Activated CD4-positive, alpha-beta T cell treated with anti-CD3 and anti-CD28 coated beads, Interleukin-2, amount 10 ng/mL, durations not matched to agents 7 days and 5 days (primary cell): Measurements from ENCODE around the gene CRHR1. TPM values are rescaled to one million over a fixed set of nuclear protein-coding genes. Genes with fewer than 3 reads are reported as not detected.

Experiments
- CTCF ChIA-PET: fragments of 350-600 bp; sonication (Branson Sonifier 250); formaldehyde crosslinking; loops from one replicate; lab custom pipeline; 2021; ENCODE audit warnings: antibody characterized with exemption; lab: Charles Lee
- POLR2A ChIA-PET: fragments of 350-600 bp; sonication (Branson Sonifier 250); formaldehyde crosslinking; loops from one replicate; lab custom pipeline; 2021; ENCODE audit warnings: antibody characterized with exemption; lab: Charles Lee
- DNase-seq: peaks from one replicate; pipeline ENCODE4 v3.0.0-alpha.2; 2020
- H3K27ac Mint-ChIP-seq: one replicate; pipeline ENCODE4 v1.8.0; 2021; ENCODE audit warnings: mild to moderate bottlenecking, moderate library complexity, mixed read lengths
- H3K27me3 Mint-ChIP-seq: one replicate; pipeline ENCODE4 v1.8.0; 2021; ENCODE audit warnings: mixed read lengths
- H3K36me3 Mint-ChIP-seq: one replicate; pipeline ENCODE4 v1.8.0; 2021; ENCODE audit warnings: low read depth, mixed read lengths
- H3K4me1 Mint-ChIP-seq: one replicate; pipeline ENCODE4 v1.8.0; 2021; ENCODE audit warnings: mixed read lengths
- H3K4me3 Mint-ChIP-seq: one replicate; pipeline ENCODE4 v1.8.0; 2021; ENCODE audit warnings: mild to moderate bottlenecking, moderate library complexity, mixed read lengths
- H3K9me3 Mint-ChIP-seq: one replicate; pipeline ENCODE4 v1.8.0; 2021; ENCODE audit warnings: mixed read lengths
- total RNA-seq, 2 experiments: library from RNA; stranded (reverse); gene quantifications; one replicate each; pipeline ENCODE4 v1.2.3, GENCODE V29; 2021

Gene CRHR1
- total RNA-seq, 2 experiments from 2014 or later: not detected

DNA sequence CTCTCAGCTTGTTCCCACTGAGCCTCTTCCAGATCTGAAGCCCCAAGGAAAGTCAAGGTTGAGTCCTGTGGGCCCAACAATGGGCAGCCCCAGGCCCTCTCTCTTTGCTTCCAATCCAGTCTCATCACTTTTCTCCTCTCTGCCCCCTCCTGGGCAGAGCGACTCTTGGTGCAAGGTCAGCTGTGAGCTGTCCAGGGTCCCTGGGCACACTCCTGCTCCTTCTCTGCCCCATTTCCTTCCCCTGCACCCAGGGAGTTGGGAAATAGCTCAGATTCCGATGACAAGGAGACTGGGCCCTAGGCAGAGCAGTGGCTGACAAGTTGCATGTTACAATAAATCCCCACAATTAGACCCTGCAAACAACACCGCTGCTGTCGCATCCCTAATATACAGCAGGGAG lies 16.1 kb upstream of the CRHR1 start:
- ChIA-PET CTCF (no interaction called here), POLR2A (no interaction called here)
- no peaks in the 10 kb centered on the region for H3K9me3 Mint-ChIP-seq
- H3K27me3 Mint-ChIP-seq: peaks cover 24% of the 10 kb centered on the region
- no peaks in the 10 kb centered on the region for H3K4me1 Mint-ChIP-seq
- no peaks in the 10 kb centered on the region for H3K36me3 Mint-ChIP-seq
- DNase-seq: no peak
- H3K27ac Mint-ChIP-seq: no peak overlapping the region
- H3K4me3 Mint-ChIP-seq: no peak overlapping the region

DNA sequence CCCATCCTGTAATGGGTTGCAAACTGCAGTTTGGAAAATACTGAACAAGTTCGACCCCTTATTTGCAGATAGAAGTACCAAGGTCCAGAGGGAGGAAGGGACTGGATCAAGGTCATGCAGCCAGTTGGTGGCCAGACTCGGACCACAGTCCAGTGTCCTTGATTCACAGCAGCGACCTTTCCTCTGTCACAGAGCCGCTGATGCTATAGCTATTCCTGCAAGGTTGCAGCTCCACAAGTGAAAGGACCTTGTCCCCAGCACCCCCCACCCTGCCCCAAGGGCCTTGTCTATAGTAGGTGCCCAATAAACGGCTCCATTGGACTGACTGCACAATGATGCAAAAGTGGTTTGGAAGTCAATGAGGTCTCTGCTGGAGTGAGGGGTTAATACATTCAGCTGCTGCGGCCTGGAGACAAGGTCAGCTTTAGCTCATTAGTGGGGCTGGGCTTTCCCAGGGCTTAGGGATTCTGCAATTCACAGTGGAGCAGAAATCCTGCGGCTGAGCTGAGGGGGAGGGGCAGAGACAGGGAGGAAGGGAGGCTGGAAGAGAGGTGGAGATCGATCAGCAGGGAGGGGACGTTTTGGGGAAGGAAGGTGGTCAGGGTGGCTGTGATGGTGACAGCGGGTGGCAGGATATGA lies 13.4 kb upstream of the CRHR1 start:
- no peak overlapping the region for H3K27ac Mint-ChIP-seq
- no peaks in the 10 kb centered on the region for H3K9me3 Mint-ChIP-seq
- H3K4me3 Mint-ChIP-seq: no peak overlapping the region
- H3K27me3 Mint-ChIP-seq: peaks cover 27% of the 10 kb centered on the region
- no peaks in the 10 kb centered on the region for H3K4me1 Mint-ChIP-seq
- DNase-seq: no peak
- CTCF ChIA-PET: no interaction called here
- POLR2A ChIA-PET: no interaction called here
- no peaks in the 10 kb centered on the region for H3K36me3 Mint-ChIP-seq

DNA sequence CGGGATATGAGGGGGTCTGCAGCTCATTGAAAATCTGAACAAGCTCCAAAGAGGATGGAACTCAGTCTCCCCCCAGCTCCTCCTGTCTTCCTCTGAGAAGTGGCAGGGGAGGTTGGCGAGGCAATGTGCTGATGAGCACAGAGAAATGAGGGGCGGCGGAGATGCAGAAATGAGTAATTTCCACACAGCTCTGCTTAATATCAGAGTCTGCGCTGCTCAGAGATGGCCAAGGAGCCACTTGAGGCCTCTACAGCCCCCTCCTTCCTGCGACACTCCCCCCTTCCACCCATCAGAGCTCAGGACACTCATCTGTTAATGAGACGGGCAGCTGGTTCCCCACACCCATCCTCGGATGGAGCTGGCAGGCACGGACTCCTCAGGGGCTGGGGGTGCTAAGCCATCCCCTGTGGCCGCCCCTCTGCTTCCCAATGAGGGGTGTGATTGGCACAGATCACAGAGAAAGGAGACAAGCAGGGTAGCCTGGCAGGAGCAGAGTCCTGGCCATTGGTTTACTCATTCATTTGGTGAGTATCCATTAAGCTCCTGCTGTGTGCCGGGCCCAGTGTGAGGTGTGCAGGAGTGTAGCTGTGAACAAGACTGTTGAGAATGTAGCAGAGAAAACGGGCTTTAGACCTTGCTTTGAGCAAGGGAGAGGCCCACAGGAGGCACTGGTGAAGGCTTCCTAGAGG lies 12.7 kb upstream of the CRHR1 start:
- no peaks in the 10 kb centered on the region for H3K4me1 Mint-ChIP-seq
- no peaks in the 10 kb centered on the region for H3K9me3 Mint-ChIP-seq
- DNase-seq: no peak
- peak overlapping the region; percentile 25 for H3K27ac Mint-ChIP-seq
- no peaks in the 10 kb centered on the region for H3K36me3 Mint-ChIP-seq
- H3K27me3 Mint-ChIP-seq: peaks cover 29% of the 10 kb centered on the region
- H3K4me3 Mint-ChIP-seq: no peak overlapping the region
- ChIA-PET CTCF (no interaction called here), POLR2A (no interaction called here)

DNA sequence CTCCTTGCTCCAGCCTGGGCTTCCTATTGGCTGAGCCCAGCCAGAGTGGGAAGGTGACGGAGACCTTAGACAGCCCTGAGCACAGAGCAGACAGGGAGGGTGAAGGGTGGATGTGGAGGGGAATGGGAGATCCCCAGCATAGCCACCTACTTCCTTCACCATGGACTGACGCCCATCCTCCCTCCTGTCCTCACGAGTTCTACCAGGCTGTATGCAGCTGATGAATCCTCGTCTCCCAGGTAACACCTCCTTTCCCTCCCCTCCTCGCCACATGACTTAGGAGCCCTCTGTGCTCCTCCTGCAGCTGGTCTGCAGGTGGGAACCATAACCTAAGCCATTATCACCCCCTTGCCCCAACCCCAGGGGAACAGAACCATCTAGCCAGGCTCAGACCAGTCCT lies 9.0 kb upstream of the CRHR1 start:
- ChIA-PET POLR2A (no interaction called here), CTCF (no interaction called here)
- peaks cover 24% of the 10 kb centered on the region for H3K27me3 Mint-ChIP-seq
- H3K27ac Mint-ChIP-seq: no peak overlapping the region
- H3K9me3 Mint-ChIP-seq: no peaks in the 10 kb centered on the region
- no peaks in the 10 kb centered on the region for H3K36me3 Mint-ChIP-seq
- H3K4me3 Mint-ChIP-seq: no peak overlapping the region
- H3K4me1 Mint-ChIP-seq: no peaks in the 10 kb centered on the region
- no peak for DNase-seq

DNA sequence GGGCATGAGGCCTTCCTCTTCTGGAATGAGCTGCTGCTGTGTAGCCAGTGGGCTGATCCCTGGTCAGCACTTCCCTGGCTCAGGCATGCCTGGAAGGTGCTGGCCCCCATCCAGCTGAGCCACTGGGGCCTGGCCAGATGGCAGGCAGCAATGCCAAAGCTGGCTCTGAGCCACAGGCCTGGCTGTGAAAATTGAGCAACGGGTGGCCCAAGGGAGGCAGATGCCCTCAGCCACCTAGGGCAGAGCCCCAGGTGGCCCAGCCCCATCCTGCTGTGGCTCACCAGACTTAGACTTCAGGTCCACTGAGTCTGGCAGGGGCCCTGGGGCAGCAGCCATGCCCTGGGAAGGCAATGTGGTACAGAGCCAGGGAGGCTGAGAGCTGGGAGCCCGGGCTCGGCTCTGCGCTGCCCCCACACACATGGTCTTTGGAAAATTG lies 8.5 kb upstream of the CRHR1 start:
- CTCF ChIA-PET: no interaction called here
- Mint-ChIP-seq H3K36me3 (no peaks in the 10 kb centered on the region), H3K9me3 (no peaks in the 10 kb centered on the region), H3K4me3 (no peak overlapping the region), H3K27ac (no peak overlapping the region), H3K4me1 (no peaks in the 10 kb centered on the region), H3K27me3 (peaks cover 28% of the 10 kb centered on the region)
- DNase-seq: no peak
- POLR2A ChIA-PET: no interaction called here

DNA sequence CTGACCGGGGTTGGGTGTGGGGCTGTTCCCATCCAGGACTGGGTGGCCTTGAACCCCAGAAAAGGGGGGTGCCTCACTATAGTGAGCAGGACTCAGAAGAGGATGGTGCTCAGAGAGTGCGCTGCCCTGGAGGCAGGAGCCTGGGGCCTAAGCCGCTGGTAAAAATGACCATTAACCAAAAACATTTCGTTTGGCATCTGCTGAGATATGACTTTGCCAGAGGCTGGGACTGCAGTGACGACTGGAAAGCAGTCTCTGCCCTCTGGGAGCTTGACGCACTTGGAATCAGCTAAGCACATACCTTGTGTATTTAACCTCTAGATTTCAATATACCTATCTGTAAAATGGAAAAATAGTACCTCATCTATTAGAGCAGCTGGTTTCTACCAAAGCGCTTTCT lies 7.2 kb upstream of the CRHR1 start:
- Mint-ChIP-seq H3K36me3 (no peaks in the 10 kb centered on the region), H3K4me3 (no peak overlapping the region), H3K4me1 (no peaks in the 10 kb centered on the region), H3K27ac (no peak overlapping the region), H3K9me3 (no peaks in the 10 kb centered on the region), H3K27me3 (peaks cover 33% of the 10 kb centered on the region)
- ChIA-PET POLR2A (no interaction called here), CTCF (no interaction called here)
- DNase-seq: no peak

DNA sequence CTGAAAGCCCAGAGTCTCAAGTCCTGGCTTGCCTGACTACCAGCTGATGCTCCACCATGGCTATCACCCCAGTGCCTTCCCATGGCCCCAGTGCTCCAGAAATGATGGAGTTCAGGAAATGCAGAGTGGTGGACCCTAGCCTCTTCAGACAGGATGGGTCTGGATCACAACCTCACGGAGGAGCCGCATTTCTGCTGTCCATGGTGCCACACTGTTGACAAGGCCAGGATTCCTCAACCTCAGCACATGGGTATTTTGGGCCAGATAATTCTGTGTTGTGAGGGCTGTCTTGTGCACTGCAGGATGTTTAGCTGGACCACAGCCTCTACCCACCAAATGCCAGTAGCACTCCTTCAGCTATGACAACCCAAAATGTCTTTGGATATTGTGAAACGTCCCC lies 6.7 kb upstream of the CRHR1 start:
- no peaks in the 10 kb centered on the region for H3K4me1 Mint-ChIP-seq
- H3K27ac Mint-ChIP-seq: no peak overlapping the region
- peaks cover 38% of the 10 kb centered on the region for H3K27me3 Mint-ChIP-seq
- H3K36me3 Mint-ChIP-seq: no peaks in the 10 kb centered on the region
- H3K9me3 Mint-ChIP-seq: no peaks in the 10 kb centered on the region
- ChIA-PET POLR2A (no interaction called here), CTCF (interaction anchor here (0.5 kb wide), 1 partner anchor 1413 kb away, joined by 3 read pairs; no protein-coding TSS in a partner anchor)
- no peak overlapping the region for H3K4me3 Mint-ChIP-seq
- no peak for DNase-seq

DNA sequence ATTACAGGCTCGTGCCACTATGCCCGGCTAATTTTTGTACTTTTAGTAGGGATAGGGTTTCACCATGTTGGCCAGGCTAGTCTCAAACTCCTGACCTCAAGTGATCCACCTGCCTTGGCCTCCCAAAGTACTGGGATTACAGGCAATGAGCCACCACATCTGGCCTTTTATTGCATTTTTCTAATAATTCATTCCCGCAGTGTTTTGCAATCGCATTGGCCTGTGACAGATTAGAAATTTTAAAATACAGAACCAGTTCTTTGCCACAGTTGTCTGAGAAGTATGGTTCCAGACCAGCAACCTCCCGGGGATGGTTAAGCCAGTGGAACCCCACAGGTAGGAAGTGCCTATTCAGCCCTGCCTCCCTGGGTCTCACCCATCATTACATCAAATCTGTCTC lies 3.2 kb upstream of the CRHR1 start:
- Mint-ChIP-seq H3K9me3 (no peaks in the 10 kb centered on the region), H3K4me1 (peaks cover 7% of the 10 kb centered on the region), H3K4me3 (no peak overlapping the region), H3K27me3 (peaks cover 47% of the 10 kb centered on the region), H3K36me3 (no peaks in the 10 kb centered on the region), H3K27ac (no peak overlapping the region)
- CTCF ChIA-PET: no interaction called here
- POLR2A ChIA-PET: no interaction called here
- no peak for DNase-seq

DNA sequence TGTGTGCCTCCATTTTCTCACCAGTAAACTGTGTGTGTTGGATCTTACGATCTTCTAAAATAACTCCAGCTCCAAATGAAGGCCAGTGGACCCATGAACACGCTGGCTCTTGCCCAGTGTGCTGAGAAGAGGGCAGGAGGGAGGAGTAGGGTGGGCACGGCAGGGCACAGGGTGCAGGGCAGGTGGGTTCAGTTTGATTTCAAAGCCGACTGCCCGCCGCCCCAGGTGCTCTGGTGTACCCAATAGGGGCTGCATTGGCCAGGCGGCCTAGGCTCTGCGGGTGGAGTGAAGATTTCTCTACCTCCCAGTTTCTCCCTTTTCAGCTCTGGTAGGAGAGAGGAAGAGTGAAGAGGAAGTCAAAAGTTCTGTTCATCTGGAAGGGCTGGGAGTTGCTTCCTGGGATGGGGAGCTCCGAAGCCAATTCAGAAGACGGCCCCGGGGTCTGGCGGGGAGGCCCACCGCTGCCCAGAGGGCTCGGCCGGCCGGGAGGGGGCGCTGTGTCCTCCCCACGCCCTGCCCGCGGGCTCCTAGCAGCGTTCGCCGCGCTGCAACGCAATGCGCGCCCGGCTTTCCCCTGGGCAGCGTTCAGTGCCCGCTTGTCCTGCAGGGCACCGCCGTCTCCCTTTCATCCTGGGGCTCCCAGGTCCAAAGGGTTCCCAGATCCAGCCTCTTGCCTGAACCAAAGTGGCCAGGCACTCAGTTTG lies 1.1 kb upstream of the CRHR1 start:
- ChIA-PET POLR2A (no interaction called here), CTCF (interaction anchor here (0.7 to 1.3 kb wide), 3 partner anchors 10 to 117 kb away, joined by 3 read pairs; no protein-coding TSS in a partner anchor)
- Mint-ChIP-seq H3K27ac (no peak overlapping the region), H3K4me1 (peaks cover 9% of the 10 kb centered on the region), H3K36me3 (no peaks in the 10 kb centered on the region), H3K27me3 (peaks cover 63% of the 10 kb centered on the region), H3K4me3 (peak overlapping the region; percentile 59), H3K9me3 (no peaks in the 10 kb centered on the region)
- no peak for DNase-seq

DNA sequence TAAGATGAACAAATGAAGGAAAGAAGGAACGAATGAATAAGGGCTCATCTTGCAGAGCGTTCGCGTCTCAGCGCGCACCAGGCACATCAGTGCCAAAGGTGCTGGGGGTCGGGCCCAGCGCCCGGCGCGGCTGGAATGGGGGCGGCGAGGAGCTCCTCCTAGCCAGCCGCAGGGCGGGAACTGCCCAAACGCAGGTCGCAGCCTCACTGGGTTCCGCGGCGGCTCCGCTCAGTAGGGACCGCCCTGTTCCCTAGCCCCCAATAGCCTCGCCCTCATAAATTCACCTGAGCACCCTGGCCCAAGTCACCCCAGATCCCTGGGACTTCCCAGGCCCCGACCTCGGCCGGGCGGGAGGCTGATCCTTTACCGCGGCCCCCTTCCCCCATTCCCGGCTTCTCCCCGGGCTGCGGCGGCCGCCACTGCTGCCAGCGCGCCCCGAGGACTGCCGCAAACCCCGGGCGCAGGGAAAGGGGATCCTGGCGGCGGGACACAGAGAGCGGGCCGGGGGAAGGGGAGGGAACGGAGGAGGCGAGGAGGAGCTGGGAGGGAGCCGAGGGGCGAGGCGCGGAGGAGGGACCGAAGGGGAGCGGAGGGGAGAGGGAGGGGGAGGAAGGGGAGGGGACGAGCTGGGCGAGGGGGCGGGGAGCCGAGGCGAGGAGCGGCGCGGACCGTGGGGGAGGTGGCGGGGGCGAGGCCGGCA lies 377 bp upstream of the CRHR1 start:
- ChIA-PET POLR2A (no interaction called here), CTCF (interaction anchor here (0.6 to 1.1 kb wide), 3 partner anchors 11 to 585 kb away, joined by 3 read pairs; no protein-coding TSS in a partner anchor)
- Mint-ChIP-seq H3K36me3 (no peaks in the 10 kb centered on the region), H3K27ac (no peak overlapping the region), H3K9me3 (no peaks in the 10 kb centered on the region), H3K27me3 (peaks cover 70% of the 10 kb centered on the region), H3K4me1 (peaks cover 9% of the 10 kb centered on the region), H3K4me3 (peak overlapping the region; percentile 59)
- DNase-seq: no peak

DNA sequence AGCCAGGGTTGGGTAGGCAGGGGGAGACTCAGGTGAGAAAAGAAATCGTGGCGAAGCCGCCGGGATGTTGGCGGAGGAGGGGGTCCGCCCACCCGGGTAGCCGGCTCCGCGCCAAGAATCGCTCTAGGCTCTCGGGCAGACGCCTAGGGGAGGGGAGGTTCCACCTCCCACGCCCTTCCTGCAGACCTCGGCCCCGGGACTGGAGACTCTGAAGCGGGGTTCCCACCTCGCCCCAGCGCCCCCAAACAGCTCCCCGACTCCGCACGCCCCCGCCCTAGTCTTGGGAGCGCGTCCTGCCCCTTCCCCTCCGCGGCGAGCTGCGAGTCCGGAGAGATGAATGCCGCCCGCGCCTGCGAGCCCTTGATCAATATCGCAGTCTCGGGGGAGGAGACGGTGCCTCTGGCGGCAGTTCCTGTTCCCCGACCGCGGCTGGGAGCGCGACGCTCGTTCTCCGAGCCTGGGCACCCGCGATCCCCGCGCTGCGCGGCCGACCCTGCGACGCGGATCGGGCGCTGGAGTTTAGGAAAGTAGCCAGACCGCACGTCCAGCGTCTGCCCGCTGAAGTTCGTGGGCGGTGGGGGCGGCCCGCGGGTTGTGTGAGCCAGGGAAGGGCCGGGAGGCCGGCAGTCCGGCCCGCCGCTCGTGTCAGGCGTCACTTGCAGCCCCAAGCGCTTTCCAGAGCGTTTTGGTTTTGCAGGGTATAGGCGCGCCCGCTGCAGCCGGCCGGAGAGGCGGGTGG lies 790 bp downstream of the CRHR1 start:
- H3K27ac Mint-ChIP-seq: no peak overlapping the region
- H3K4me3 Mint-ChIP-seq: peak overlapping the region; percentile 62
- H3K4me1 Mint-ChIP-seq: peaks cover 9% of the 10 kb centered on the region
- ChIA-PET POLR2A (no interaction called here), CTCF (interaction anchor here (0.6 kb wide), 1 partner anchor 1043 kb away, joined by 3 read pairs; no protein-coding TSS in a partner anchor)
- no peaks in the 10 kb centered on the region for H3K36me3 Mint-ChIP-seq
- peaks cover 76% of the 10 kb centered on the region for H3K27me3 Mint-ChIP-seq
- peak; percentile 45 for DNase-seq
- H3K9me3 Mint-ChIP-seq: no peaks in the 10 kb centered on the region

DNA sequence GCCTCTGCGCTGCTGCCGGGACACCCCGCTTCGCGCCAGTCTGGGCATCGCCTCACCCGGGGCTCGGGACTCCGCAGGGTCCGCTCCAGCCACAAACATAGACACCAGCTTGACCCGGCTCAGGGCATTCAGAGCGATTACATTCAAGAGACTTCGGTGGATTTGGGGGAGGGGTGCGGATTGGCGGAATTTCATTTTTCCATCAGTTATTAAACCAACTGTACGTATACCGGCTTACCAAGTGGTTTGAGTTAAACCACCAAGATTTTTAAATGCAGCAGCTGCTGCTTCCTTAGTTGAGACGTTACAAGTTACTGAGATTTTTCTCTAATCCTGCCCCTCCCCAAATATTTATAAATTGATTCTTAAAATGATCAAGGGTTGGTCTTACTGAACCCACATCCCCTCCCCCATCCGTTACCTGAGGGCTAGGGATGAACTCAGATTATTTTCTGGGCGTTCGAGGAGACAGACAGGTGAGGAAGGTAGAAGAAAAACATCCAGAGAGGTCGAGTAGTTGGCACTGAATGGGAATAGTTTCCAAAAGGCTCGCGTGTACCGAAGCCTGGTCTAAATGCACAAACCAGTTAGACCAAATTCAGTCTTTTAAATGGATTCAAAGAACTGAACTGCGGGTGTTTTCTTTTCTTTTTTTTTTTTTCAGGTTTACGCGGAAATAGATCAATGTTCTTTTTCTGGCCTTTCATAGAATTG lies 1.5 kb downstream of the CRHR1 start:
- peaks cover 75% of the 10 kb centered on the region for H3K27me3 Mint-ChIP-seq
- no peak for DNase-seq
- no peaks in the 10 kb centered on the region for H3K9me3 Mint-ChIP-seq
- H3K36me3 Mint-ChIP-seq: no peaks in the 10 kb centered on the region
- ChIA-PET CTCF (interaction anchor here (0.6 kb wide), 1 partner anchor 1043 kb away, joined by 3 read pairs; no protein-coding TSS in a partner anchor), POLR2A (no interaction called here)
- peaks cover 9% of the 10 kb centered on the region for H3K4me1 Mint-ChIP-seq
- H3K4me3 Mint-ChIP-seq: no peak overlapping the region
- H3K27ac Mint-ChIP-seq: no peak overlapping the region
